ENCODE measurements around the gene ATXN1. TPM values are rescaled to one million over a fixed set of nuclear protein-coding genes. Genes with fewer than 3 reads are reported as not detected.

Gene ATXN1
- total RNA-seq, 1 experiment from 2014 or later: 13.4 TPM

GRCh38 chr6:16766836-16767745 is 5.8 kb upstream of the ATXN1 start:
- DNase-seq (ENCODE audit: low read depth, low spot score): no peak
- in situ Hi-C loops (cut with HindIII; ENCODE audit: low pct_unique_long_range_greater_than_20kb, low sequenced_read_pairs): no loop called here

- in situ Hi-C loops (cut with HindIII; ENCODE audit: low pct_unique_long_range_greater_than_20kb, low sequenced_read_pairs): no loop called here
- no peak for DNase-seq (ENCODE audit: low read depth, low spot score)
These were observed 4.8 kb upstream of the ATXN1 start for GRCh38 chr6:16766043-16766536.

GRCh38 chr6:16765235-16765634 is 4.0 kb upstream of the ATXN1 start:
- in situ Hi-C loops (cut with HindIII; ENCODE audit: low pct_unique_long_range_greater_than_20kb, low sequenced_read_pairs): no loop called here
- no peak for DNase-seq (ENCODE audit: low read depth, low spot score)

GRCh38 chr6:16764188-16764950 is 3.1 kb upstream of the ATXN1 start:
- in situ Hi-C loops (cut with HindIII; ENCODE audit: low pct_unique_long_range_greater_than_20kb, low sequenced_read_pairs): no loop called here
- DNase-seq (ENCODE audit: low read depth, low spot score): peak; percentile 73

GRCh38 chr6:16762550-16763477 is 1.6 kb upstream of the ATXN1 start:
- in situ Hi-C loops (cut with HindIII; ENCODE audit: low pct_unique_long_range_greater_than_20kb, low sequenced_read_pairs): no loop called here
- DNase-seq (ENCODE audit: low read depth, low spot score): peak; percentile 86

- no peak for DNase-seq (ENCODE audit: low read depth, low spot score)
- in situ Hi-C loops (cut with HindIII; ENCODE audit: low pct_unique_long_range_greater_than_20kb, low sequenced_read_pairs): no loop called here
These were observed 949 bp upstream of the ATXN1 start for GRCh38 chr6:16762268-16762549.

- in situ Hi-C loops (cut with HindIII; ENCODE audit: low pct_unique_long_range_greater_than_20kb, low sequenced_read_pairs): no loop called here
These were observed 409 bp upstream of the ATXN1 start for GRCh38 chr6:16761471-16762267.

GRCh38 chr6:16759646-16760515 is 1.4 kb downstream of the ATXN1 start:
- in situ Hi-C loops (cut with HindIII; ENCODE audit: low pct_unique_long_range_greater_than_20kb, low sequenced_read_pairs): no loop called here
- DNase-seq (ENCODE audit: low read depth, low spot score): peak; percentile 90

More at GRCh38 chr6:16761471-16762267, 409 bp upstream of the ATXN1 start:
- peak; percentile 92 for DNase-seq (ENCODE audit: low read depth, low spot score)

- in situ Hi-C loops (cut with HindIII; ENCODE audit: low pct_unique_long_range_greater_than_20kb, low sequenced_read_pairs): no loop called here
- peak; percentile 47 for DNase-seq (ENCODE audit: low read depth, low spot score)
These were observed 2.0 kb downstream of the ATXN1 start for GRCh38 chr6:16759181-16759645.

GRCh38 chr6:16758163-16758975 is 2.9 kb downstream of the ATXN1 start:
- DNase-seq (ENCODE audit: low read depth, low spot score): peak; percentile 41
- in situ Hi-C loops (cut with HindIII; ENCODE audit: low pct_unique_long_range_greater_than_20kb, low sequenced_read_pairs): no loop called here

- in situ Hi-C loops (cut with HindIII; ENCODE audit: low pct_unique_long_range_greater_than_20kb, low sequenced_read_pairs): no loop called here
- DNase-seq (ENCODE audit: low read depth, low spot score): peak; percentile 46
These were observed 3.9 kb downstream of the ATXN1 start for GRCh38 chr6:16757332-16757731.

GRCh38 chr6:16756660-16757255 is 4.5 kb downstream of the ATXN1 start:
- no peak for DNase-seq (ENCODE audit: low read depth, low spot score)
- in situ Hi-C loops (cut with HindIII; ENCODE audit: low pct_unique_long_range_greater_than_20kb, low sequenced_read_pairs): no loop called here

GRCh38 chr6:16755544-16755943 is 5.7 kb downstream of the ATXN1 start:
- DNase-seq (ENCODE audit: low read depth, low spot score): no peak
- in situ Hi-C loops (cut with HindIII; ENCODE audit: low pct_unique_long_range_greater_than_20kb, low sequenced_read_pairs): no loop called here

- DNase-seq (ENCODE audit: low read depth, low spot score): no peak
- in situ Hi-C loops (cut with HindIII; ENCODE audit: low pct_unique_long_range_greater_than_20kb, low sequenced_read_pairs): no loop called here
These were observed 6.4 kb downstream of the ATXN1 start for GRCh38 chr6:16754876-16755275.

GRCh38 chr6:16754274-16754673 is 7.0 kb downstream of the ATXN1 start:
- DNase-seq (ENCODE audit: low read depth, low spot score): no peak
- in situ Hi-C loops (cut with HindIII; ENCODE audit: low pct_unique_long_range_greater_than_20kb, low sequenced_read_pairs): no loop called here
